NT2/D1 (cell line): Measurements from ENCODE around the gene MRPL38.

Source experiments
- YY1 ChIP-seq: IDR thresholded peaks from 2 replicates; pipeline ENCODE4 v1.6.1; 2011; ENCODE audit not compliant: insufficient read length, insufficient read depth
- ZNF274 ChIP-seq: IDR thresholded peaks from 2 replicates; pipeline ENCODE4 v1.6.1; 2011; ENCODE audit warnings: mild to moderate bottlenecking, low read depth, low read length

- TF ChIP-seq YY1 (no peak), ZNF274 (no peak)
Observed at GRCh38 chr17:75950421-75950820, 45.7 kb upstream of the MRPL38 start.
